ENCODE measurements around the gene MEP1B.

The MEP1B gene

GRCh38 chr18:32261003-32261402 lies 71.2 kb downstream of the MEP1B start (continued):
- TF ChIP-seq ZNF391 (tag by site-specific recombination; IDR thresholded peaks at IDR 0.05; ENCODE audit: borderline replicate concordance, low read depth): no peak
- TF ChIP-seq ZSCAN30 (tag by site-specific recombination; IDR thresholded peaks at IDR 0.05): no peak
- no peak for TF ChIP-seq TRIM28 (IDR thresholded peaks at IDR 0.05; ENCODE audit: borderline replicate concordance, low read length)
- no peak for TF ChIP-seq SP7 (tag by site-specific recombination; IDR thresholded peaks at IDR 0.05)
- TF ChIP-seq ZBTB26 (tag by site-specific recombination; optimal IDR thresholded peaks at IDR 0.05): no peak
- no peak for TF ChIP-seq ZNF362 (tag by site-specific recombination; IDR thresholded peaks at IDR 0.05)
- TF ChIP-seq ZNF248 (tag by site-specific recombination; IDR thresholded peaks at IDR 0.05): no peak
- TF ChIP-seq ZNF121 (tag by site-specific recombination; IDR thresholded peaks at IDR 0.05): no peak

GRCh38 chr18:32262092-32262491 lies 72.3 kb downstream of the MEP1B start:
- CTCF ChIA-PET: interaction anchor here (1.0 to 1.7 kb wide), 5 partner anchors 10 to 290 kb away, joined by 3 to 9 read pairs (median 8); no protein-coding TSS in a partner anchor
- POLR2A ChIA-PET: no interaction called here
- Histone ChIP-seq H3K4me1 (ENCODE audit: control insufficient read depth, insufficient read depth, low read length) (no peaks in the 10 kb centered on the region), H3K27ac (ENCODE audit: extremely low read depth, low read depth, low read length) (no peak overlapping the region), H3K36me3 (ENCODE audit: control insufficient read depth in 2 of 2, insufficient read depth in 1 of 2, low read length in 2 of 2) (no peaks in the 10 kb centered on the region), H3K4me3 (ENCODE audit: low read depth, low read length) (no peak overlapping the region), H3K9me3 (ENCODE audit: control insufficient read depth, insufficient read depth, low read depth, low read length) (no peaks in the 10 kb centered on the region)
- TF ChIP-seq ZNF148 (tag by site-specific recombination; IDR thresholded peaks at IDR 0.05; ENCODE audit: borderline replicate concordance) (no peak), SETDB1 (IDR thresholded peaks at IDR 0.05; ENCODE audit: insufficient read length, low read length) (no peak), ZSCAN5A (tag by site-specific recombination; IDR thresholded peaks at IDR 0.05) (no peak), HOXA7 (CRISPR knock-in tag; IDR thresholded peaks at IDR 0.05; ENCODE audit: borderline replicate concordance) (no peak), ZNF792 (tag by site-specific recombination; IDR thresholded peaks at IDR 0.05) (no peak), ZNF366 (tag by site-specific recombination; conservative IDR thresholded peaks at IDR 0.05) (no peak), SCRT1 (tag by site-specific recombination; IDR thresholded peaks at IDR 0.05; ENCODE audit: borderline replicate concordance) (no peak), ZNF660 (tag by site-specific recombination; IDR thresholded peaks at IDR 0.05) (no peak), ZBTB7A (tag by site-specific recombination; IDR thresholded peaks at IDR 0.05; ENCODE audit: low read depth) (no peak), INSM2 (tag by site-specific recombination; IDR thresholded peaks at IDR 0.05) (no peak), ZNF138 (tag by site-specific recombination; IDR thresholded peaks at IDR 0.05; ENCODE audit: borderline replicate concordance) (no peak), ZNF791 (tag by site-specific recombination; IDR thresholded peaks at IDR 0.05) (no peak)

Data from HEK293 (cell line).